Activated CD4-positive, alpha-beta T cell treated with anti-CD3 and anti-CD28 coated beads, Interleukin-2, amount 50 U/mL, for 16 hours (primary cell): ENCODE results near the gene PPP2R2C.

Experiments used
- DNase-seq: peaks from one replicate; pipeline ENCODE4 v3.0.0-alpha.2; 2020

The PPP2R2C gene

GRCh38 chr4:6278801-6279197 lies 193.6 kb downstream of the PPP2R2C start:
- DNase-seq, result peak; percentile 50

GRCh38 chr4:6277935-6278800 lies 194.2 kb downstream of the PPP2R2C start:
- DNase-seq, result no peak

GRCh38 chr4:6277139-6277802 lies 195.1 kb downstream of the PPP2R2C start:
- DNase-seq, result no peak

- no peak for DNase-seq
These were observed 196.3 kb downstream of the PPP2R2C start for GRCh38 chr4:6275898-6276806.

GRCh38 chr4:6275351-6275750 lies 197.1 kb downstream of the PPP2R2C start:
- DNase-seq, result no peak

GRCh38 chr4:6273661-6273990 lies 198.8 kb downstream of the PPP2R2C start:
- DNase-seq, result no peak

GRCh38 chr4:6272863-6273660 lies 199.4 kb downstream of the PPP2R2C start:
- no peak for DNase-seq

GRCh38 chr4:6271701-6272465 lies 200.5 kb downstream of the PPP2R2C start:
- no peak for DNase-seq

GRCh38 chr4:6271206-6271605 lies 201.2 kb downstream of the PPP2R2C start:
- DNase-seq, result no peak

- no peak for DNase-seq
These were observed 201.7 kb downstream of the PPP2R2C start for GRCh38 chr4:6270636-6271121.
